ENCODE results near the gene PDLIM1. TPM values are rescaled to one million over a fixed set of nuclear protein-coding genes. Genes with fewer than 3 reads are reported as not detected.

Gene PDLIM1
- total RNA-seq, 1 donor from 2014 or later = 73.8 TPM

DNA sequence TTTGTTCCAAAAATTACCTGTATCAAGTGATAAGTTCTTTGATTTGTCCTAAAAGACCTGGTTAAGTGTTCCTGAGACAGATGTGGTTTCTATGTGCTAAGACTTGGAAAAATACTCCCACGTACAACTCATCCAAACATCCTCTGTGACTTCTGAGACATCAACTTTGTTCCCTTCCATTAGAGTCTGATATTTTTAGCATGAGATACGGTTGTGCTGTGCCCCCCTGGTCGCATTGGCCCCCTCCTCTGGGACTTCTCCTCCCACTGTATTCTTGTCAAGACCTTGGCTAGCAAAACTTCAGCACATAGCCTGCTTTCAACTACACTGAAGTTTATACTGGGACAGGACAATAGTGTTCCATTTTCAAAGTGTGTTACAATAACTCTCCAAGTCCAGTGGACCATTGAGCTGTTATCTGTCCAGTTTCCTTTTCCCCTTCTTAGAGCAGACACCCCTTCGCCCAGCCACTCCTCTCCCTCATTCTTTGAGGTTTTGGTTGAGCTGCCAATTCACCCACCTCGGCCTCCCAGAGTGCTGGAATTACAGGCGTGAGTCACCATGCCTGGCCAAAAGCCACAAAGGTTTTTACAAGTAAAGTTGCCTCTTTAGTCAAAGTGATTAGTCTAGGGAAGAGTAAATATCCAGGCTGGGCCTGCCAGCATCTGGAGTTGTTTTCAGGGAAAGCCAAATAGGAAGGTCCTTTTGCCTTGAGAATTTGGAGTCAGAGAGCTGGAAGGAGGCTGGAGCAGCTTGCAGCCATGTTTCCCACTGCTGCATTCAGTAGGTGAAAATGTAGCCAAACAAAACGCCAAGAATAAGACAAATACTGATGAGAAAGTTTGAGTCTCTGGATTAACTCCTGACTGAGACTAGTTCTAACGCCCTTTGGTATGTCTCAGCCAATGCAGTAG, 17.8 kb upstream of the PDLIM1 start:
- Mint-ChIP-seq H3K4me1 (ENCODE audit: unreplicated experiment) (peaks cover 21% of the 10 kb centered on the region), H3K4me3 (ENCODE audit: unreplicated experiment) (no peak overlapping the region), H3K27ac (ENCODE audit: unreplicated experiment) (peak overlapping the region; percentile 70), H3K36me3 (ENCODE audit: unreplicated experiment) (no peaks in the 10 kb centered on the region), H3K9me3 (ENCODE audit: unreplicated experiment) (no peaks in the 10 kb centered on the region), H3K27me3 (ENCODE audit: unreplicated experiment) (no peaks in the 10 kb centered on the region)
- TF ChIP-seq, protein P1, sequence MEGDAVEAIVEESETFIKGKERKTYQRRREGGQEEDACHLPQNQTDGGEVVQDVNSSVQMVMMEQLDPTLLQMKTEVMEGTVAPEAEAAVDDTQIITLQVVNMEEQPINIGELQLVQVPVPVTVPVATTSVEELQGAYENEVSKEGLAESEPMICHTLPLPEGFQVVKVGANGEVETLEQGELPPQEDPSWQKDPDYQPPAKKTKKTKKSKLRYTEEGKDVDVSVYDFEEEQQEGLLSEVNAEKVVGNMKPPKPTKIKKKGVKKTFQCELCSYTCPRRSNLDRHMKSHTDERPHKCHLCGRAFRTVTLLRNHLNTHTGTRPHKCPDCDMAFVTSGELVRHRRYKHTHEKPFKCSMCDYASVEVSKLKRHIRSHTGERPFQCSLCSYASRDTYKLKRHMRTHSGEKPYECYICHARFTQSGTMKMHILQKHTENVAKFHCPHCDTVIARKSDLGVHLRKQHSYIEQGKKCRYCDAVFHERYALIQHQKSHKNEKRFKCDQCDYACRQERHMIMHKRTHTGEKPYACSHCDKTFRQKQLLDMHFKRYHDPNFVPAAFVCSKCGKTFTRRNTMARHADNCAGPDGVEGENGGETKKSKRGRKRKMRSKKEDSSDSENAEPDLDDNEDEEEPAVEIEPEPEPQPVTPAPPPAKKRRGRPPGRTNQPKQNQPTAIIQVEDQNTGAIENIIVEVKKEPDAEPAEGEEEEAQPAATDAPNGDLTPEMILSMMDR (IDR thresholded peaks at IDR 0.05) = no peak
- no peak for DNase-seq (ENCODE audit: extremely low spot score, unreplicated experiment)

DNA sequence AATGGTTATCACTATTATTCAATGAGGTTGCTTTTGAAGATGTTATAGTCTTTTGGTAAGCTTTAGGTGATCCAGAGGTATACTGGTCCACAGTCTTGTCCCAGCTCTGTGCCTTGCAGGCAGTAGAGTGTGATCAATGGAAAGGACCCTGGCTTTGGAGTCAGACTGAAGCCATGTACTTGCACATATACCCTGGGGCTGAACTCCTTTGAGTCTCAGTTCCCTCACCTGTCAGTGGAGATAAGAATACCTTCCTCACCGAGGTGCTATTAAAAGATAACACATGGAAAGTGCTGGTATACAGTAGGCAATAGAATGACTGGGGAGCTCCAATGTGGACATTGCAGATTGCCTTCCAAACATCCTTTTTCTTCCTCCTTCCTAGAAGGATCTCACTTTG, 16.0 kb upstream of the PDLIM1 start:
- Mint-ChIP-seq H3K9me3 (ENCODE audit: unreplicated experiment) (no peaks in the 10 kb centered on the region), H3K4me3 (ENCODE audit: unreplicated experiment) (no peak overlapping the region), H3K27me3 (ENCODE audit: unreplicated experiment) (no peaks in the 10 kb centered on the region), H3K27ac (ENCODE audit: unreplicated experiment) (no peak overlapping the region), H3K4me1 (ENCODE audit: unreplicated experiment) (peaks cover 21% of the 10 kb centered on the region), H3K36me3 (ENCODE audit: unreplicated experiment) (no peaks in the 10 kb centered on the region)
- TF ChIP-seq, protein P1 (IDR thresholded peaks at IDR 0.05) = no peak
- DNase-seq (ENCODE audit: extremely low spot score, unreplicated experiment) = no peak

DNA sequence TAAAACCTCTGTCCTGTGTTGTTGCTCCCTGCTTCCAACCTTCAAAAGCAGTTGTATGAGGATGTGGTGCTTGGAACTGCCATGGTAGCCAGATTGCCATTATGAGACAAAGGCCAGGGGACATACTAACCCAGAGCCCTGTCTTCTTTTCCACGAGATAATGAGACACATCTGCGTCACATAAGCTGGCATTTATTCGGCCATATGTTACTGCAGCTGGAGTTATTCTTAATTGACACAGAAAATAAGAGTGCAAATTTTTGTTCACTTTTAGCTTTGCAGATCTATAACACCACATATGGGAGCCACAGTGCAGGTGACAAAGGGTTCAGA, 15.5 kb upstream of the PDLIM1 start:
- TF ChIP-seq, protein P1 (IDR thresholded peaks at IDR 0.05) = no peak
- Mint-ChIP-seq H3K27ac (ENCODE audit: unreplicated experiment) (no peak overlapping the region), H3K4me1 (ENCODE audit: unreplicated experiment) (peaks cover 21% of the 10 kb centered on the region), H3K36me3 (ENCODE audit: unreplicated experiment) (no peaks in the 10 kb centered on the region), H3K4me3 (ENCODE audit: unreplicated experiment) (no peak overlapping the region), H3K27me3 (ENCODE audit: unreplicated experiment) (no peaks in the 10 kb centered on the region), H3K9me3 (ENCODE audit: unreplicated experiment) (no peaks in the 10 kb centered on the region)
- no peak for DNase-seq (ENCODE audit: extremely low spot score, unreplicated experiment)

DNA sequence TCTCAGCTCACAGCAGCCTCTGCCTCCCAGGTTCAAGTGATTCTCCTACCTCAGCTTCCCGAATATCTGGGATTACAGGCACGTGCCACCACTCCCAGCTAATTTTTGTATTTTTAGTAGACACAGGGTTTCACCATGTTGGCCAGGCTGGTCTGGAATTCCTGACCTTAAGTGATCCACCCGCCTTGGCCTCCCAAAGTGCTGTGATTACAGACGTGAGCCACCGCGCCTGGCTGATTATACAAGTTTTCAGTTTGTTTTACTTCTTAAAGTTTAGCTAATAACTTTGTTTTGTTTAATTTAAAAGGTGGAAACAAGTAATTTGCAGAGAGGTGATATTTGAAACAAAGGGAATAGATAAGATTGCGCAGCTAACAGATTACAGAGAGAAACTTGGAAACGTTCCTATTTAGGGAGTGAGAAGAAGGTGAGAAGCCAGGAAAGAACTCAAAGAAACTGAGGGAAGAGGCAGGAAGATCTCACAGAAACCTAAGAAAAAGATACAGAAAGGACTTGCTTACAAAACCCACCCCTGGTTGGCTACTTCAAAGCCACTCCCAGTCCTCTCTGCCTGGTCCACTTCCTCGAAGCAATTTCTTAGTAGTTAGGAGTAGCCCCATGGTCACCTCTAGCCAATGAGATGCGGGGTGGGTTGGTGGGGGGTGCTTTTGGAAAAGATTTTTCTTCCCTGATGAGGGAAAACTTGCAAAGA, 15.0 kb upstream of the PDLIM1 start:
- Mint-ChIP-seq H3K27ac (ENCODE audit: unreplicated experiment) (no peak overlapping the region), H3K27me3 (ENCODE audit: unreplicated experiment) (no peaks in the 10 kb centered on the region)

More for the DNA sequence above, 15.0 kb upstream of the PDLIM1 start:
- Mint-ChIP-seq H3K4me3 (ENCODE audit: unreplicated experiment) (no peak overlapping the region), H3K4me1 (ENCODE audit: unreplicated experiment) (peaks cover 21% of the 10 kb centered on the region), H3K36me3 (ENCODE audit: unreplicated experiment) (no peaks in the 10 kb centered on the region), H3K9me3 (ENCODE audit: unreplicated experiment) (no peaks in the 10 kb centered on the region)
- DNase-seq (ENCODE audit: extremely low spot score, unreplicated experiment) = no peak
- TF ChIP-seq, protein P1 (IDR thresholded peaks at IDR 0.05) = no peak
